Activated T-helper 17 cell treated with anti-CD3 and anti-CD28 coated beads, Interleukin-2, amount 50 U/mL, for 72 hours (primary cell): ENCODE data around the gene PITRM1. TPM values are rescaled to one million over a fixed set of nuclear protein-coding genes. Genes with fewer than 3 reads are reported as not detected.
A peak's percentile ranks its signal among the peaks of the same experiment; 100 is the strongest.

Experiments used
- ATAC-seq: fragments of 150-1000 bp; cut with Tn5 transposase; replicated peaks from 2 replicates; pipeline ENCODE4 v1.10.0; 2021; ENCODE audit warnings: mild to moderate bottlenecking, moderate library complexity
- H3K27ac Mint-ChIP-seq: one replicate; pipeline ENCODE4 v1.8.0; 2022; ENCODE audit warnings: mixed read lengths
- H3K27me3 Mint-ChIP-seq: one replicate; pipeline ENCODE4 v1.8.0; 2022; ENCODE audit warnings: mixed read lengths
- H3K36me3 Mint-ChIP-seq: one replicate; pipeline ENCODE4 v1.8.0; 2022; ENCODE audit warnings: low read depth, mild to moderate bottlenecking, mixed read lengths
- H3K4me1 Mint-ChIP-seq: one replicate; pipeline ENCODE4 v1.8.0; 2022; ENCODE audit warnings: mixed read lengths
- H3K4me3 Mint-ChIP-seq: one replicate; pipeline ENCODE4 v1.8.0; 2022; ENCODE audit warnings: mild to moderate bottlenecking, mixed read lengths
- H3K9me3 Mint-ChIP-seq: one replicate; pipeline ENCODE4 v1.8.0; 2022; ENCODE audit warnings: mixed read lengths
- total RNA-seq, 2 donors: library from RNA; stranded (reverse); gene quantifications; one replicate each; pipeline ENCODE4 v1.2.3, GENCODE V29; 2022

The PITRM1 gene
- total RNA-seq, 2 donors from 2014 or later: 160 to 169 TPM

- H3K4me3 Mint-ChIP-seq: no peak overlapping the region
- ATAC-seq: no peak
- H3K27ac Mint-ChIP-seq: no peak overlapping the region
- H3K27me3 Mint-ChIP-seq: no peaks in the 10 kb centered on the region
- H3K4me1 Mint-ChIP-seq: peaks cover 4% of the 10 kb centered on the region
- H3K9me3 Mint-ChIP-seq: no peaks in the 10 kb centered on the region
- peaks cover 89% of the 10 kb centered on the region for H3K36me3 Mint-ChIP-seq
These were observed 66.7 kb downstream of the PITRM1 start for GRCh38 chr10:3105905-3106304.

DNA sequence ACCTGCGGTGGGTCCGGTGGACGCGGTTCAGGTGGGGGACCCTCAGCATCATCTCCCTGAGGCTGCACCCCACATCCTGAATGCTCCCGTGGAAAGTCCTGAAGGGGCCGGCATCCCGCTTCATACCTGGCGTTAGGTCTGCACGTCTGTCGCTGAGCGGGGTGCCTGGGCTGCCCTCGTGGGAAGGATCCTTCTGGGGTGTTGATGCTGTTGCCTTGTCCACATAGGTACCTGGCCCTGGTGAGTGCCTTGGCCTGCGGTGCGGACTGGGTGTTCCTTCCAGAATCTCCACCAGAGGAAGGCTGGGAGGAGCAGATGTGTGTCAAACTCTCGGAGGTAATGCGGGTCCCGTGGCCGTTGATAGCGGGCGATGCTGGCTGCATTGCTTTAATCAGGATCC lies 67.4 kb downstream of the PITRM1 start:
- no peak for ATAC-seq
- Mint-ChIP-seq H3K36me3 (peaks cover 89% of the 10 kb centered on the region), H3K9me3 (no peaks in the 10 kb centered on the region), H3K4me3 (no peak overlapping the region), H3K4me1 (no peaks in the 10 kb centered on the region), H3K27me3 (no peaks in the 10 kb centered on the region), H3K27ac (no peak overlapping the region)

GRCh38 chr10:3104251-3104918 lies 68.2 kb downstream of the PITRM1 start:
- ATAC-seq: no peak
- no peak overlapping the region for H3K4me3 Mint-ChIP-seq
- no peaks in the 10 kb centered on the region for H3K9me3 Mint-ChIP-seq
- H3K27ac Mint-ChIP-seq: peak overlapping the region; percentile 66
- H3K36me3 Mint-ChIP-seq: peaks cover 91% of the 10 kb centered on the region
- H3K27me3 Mint-ChIP-seq: no peaks in the 10 kb centered on the region
- peaks cover 7% of the 10 kb centered on the region for H3K4me1 Mint-ChIP-seq

DNA sequence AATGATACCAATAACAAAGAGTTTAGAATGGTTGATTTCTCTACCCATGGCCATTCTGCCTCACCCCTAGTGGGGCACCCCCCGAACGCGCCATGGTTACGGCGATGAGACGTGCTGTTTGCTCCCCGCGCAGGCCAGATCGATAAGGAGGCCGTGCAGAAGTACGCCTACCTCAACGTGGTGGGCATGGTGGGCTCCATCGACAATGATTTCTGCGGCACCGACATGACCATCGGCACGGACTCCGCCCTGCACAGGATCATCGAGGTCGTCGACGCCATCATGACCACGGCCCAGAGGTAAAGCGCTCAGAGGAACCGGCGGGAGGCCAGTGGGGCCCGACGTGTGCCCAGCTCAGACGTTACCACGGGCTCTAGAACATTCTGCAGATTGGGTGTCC lies 68.9 kb downstream of the PITRM1 start:
- Mint-ChIP-seq H3K4me1 (peaks cover 11% of the 10 kb centered on the region), H3K4me3 (no peak overlapping the region), H3K27ac (no peak overlapping the region), H3K36me3 (peaks cover 91% of the 10 kb centered on the region), H3K27me3 (no peaks in the 10 kb centered on the region), H3K9me3 (no peaks in the 10 kb centered on the region)
- no peak for ATAC-seq

DNA sequence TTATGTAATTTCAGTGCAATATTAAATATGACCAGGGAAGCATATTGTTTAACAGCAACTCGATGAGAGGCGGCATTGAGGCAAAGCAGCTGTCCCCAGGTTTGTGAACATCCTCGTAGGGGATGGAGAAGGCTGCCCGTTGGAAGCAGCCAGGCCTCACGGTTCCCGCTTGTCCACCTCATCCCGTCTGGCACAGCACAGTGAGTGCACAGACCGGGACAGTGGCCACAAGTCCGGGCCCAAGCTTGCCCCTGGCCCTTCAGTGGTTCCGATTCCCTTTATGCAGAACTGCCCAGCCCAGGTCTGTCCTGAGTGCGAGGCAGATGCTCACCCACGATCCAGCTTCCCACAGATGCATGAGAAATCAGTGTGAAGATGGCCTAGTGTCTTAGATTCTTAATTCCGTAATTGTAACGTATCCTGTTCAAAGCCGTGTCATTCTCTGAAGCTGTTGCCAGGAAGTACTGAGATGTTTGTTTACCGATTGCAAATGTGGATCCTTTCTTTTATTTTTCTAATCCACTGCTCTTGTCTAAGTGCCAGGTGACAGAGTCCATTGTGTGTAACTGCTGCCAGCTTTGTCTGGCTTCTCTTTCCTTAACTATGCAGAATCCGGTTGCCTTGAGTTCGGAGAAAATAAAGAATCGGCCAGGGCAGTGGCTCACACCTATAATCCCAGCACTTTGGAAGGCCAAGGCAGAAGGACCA lies 69.7 kb downstream of the PITRM1 start:
- no peaks in the 10 kb centered on the region for H3K27me3 Mint-ChIP-seq
- peaks cover 91% of the 10 kb centered on the region for H3K36me3 Mint-ChIP-seq
- H3K4me3 Mint-ChIP-seq: no peak overlapping the region
- no peak overlapping the region for H3K27ac Mint-ChIP-seq
- no peak for ATAC-seq
- peaks cover 11% of the 10 kb centered on the region for H3K4me1 Mint-ChIP-seq
- no peaks in the 10 kb centered on the region for H3K9me3 Mint-ChIP-seq

GRCh38 chr10:3100856-3101640 lies 71.5 kb downstream of the PITRM1 start:
- H3K9me3 Mint-ChIP-seq: no peaks in the 10 kb centered on the region
- no peak for ATAC-seq
- peaks cover 15% of the 10 kb centered on the region for H3K4me1 Mint-ChIP-seq
- no peak overlapping the region for H3K27ac Mint-ChIP-seq
- peaks cover 91% of the 10 kb centered on the region for H3K36me3 Mint-ChIP-seq
- no peaks in the 10 kb centered on the region for H3K27me3 Mint-ChIP-seq
- H3K4me3 Mint-ChIP-seq: no peak overlapping the region

- peaks cover 93% of the 10 kb centered on the region for H3K36me3 Mint-ChIP-seq
- peak overlapping the region; percentile 57 for H3K27ac Mint-ChIP-seq
- ATAC-seq: no peak
These were observed 72.3 kb downstream of the PITRM1 start for GRCh38 chr10:3100093-3100792.

GRCh38 chr10:3099291-3100092 lies 73.1 kb downstream of the PITRM1 start:
- H3K4me3 Mint-ChIP-seq: no peak overlapping the region
- no peaks in the 10 kb centered on the region for H3K27me3 Mint-ChIP-seq
- H3K27ac Mint-ChIP-seq: peak overlapping the region; percentile 57
- peaks cover 31% of the 10 kb centered on the region for H3K4me1 Mint-ChIP-seq
- H3K9me3 Mint-ChIP-seq: no peaks in the 10 kb centered on the region
- H3K36me3 Mint-ChIP-seq: peaks cover 93% of the 10 kb centered on the region
- ATAC-seq: no peak

More at GRCh38 chr10:3100093-3100792, 72.3 kb downstream of the PITRM1 start:
- peaks cover 23% of the 10 kb centered on the region for H3K4me1 Mint-ChIP-seq
- H3K27me3 Mint-ChIP-seq: no peaks in the 10 kb centered on the region
- H3K4me3 Mint-ChIP-seq: no peak overlapping the region
- H3K9me3 Mint-ChIP-seq: no peaks in the 10 kb centered on the region

- ATAC-seq: no peak
- no peak overlapping the region for H3K4me3 Mint-ChIP-seq
These were observed 73.9 kb downstream of the PITRM1 start for GRCh38 chr10:3098689-3099088.

DNA sequence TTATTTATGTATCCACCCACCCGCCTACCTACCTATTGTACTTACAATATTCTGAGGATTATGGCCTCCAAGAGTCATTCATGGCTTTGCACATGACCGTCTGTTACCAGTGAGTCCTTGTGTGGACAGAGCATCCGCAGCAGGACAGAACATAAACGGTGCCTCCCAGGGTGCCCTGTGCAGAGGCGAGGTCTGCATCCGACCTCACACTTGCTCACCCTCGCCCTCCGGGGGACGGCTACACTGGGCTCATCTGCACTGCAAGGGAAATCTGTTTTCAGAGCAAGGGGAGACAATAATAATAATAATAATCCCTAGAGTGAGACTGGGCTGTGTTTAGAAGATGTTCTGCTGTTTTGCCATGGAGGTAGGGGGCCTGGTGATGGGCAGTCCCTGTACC lies 75.4 kb downstream of the PITRM1 start:
- no peak for ATAC-seq
- Mint-ChIP-seq H3K4me1 (peaks cover 49% of the 10 kb centered on the region), H3K9me3 (no peaks in the 10 kb centered on the region), H3K36me3 (peaks cover 93% of the 10 kb centered on the region), H3K27ac (peak overlapping the region; percentile 57), H3K4me3 (no peak overlapping the region), H3K27me3 (no peaks in the 10 kb centered on the region)

More at GRCh38 chr10:3098689-3099088, 73.9 kb downstream of the PITRM1 start:
- Mint-ChIP-seq H3K27me3 (no peaks in the 10 kb centered on the region), H3K36me3 (peaks cover 93% of the 10 kb centered on the region), H3K4me1 (peaks cover 39% of the 10 kb centered on the region), H3K9me3 (no peaks in the 10 kb centered on the region), H3K27ac (peak overlapping the region; percentile 57)

DNA sequence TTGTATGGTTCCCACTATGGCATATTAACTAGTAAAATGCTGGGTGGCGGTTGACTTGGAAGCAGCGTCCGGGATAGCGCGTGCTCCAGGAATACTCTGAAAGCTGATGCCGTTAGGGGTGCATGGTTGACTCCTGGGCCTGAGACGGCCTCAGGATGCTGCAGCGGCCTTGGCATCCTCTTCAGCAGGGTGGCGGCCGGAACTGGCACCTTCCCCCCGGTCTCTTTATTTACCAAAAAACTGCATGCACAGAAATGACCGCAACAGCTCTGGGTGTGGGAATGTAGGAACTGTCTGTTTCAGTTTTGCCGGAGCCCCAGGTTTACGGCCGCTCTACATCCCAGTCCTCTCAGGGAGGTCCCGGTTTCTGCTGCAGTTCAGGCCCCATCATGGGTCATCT lies 76.4 kb downstream of the PITRM1 start:
- Mint-ChIP-seq H3K9me3 (no peaks in the 10 kb centered on the region), H3K27ac (peak overlapping the region; percentile 95), H3K4me3 (peak overlapping the region; percentile 75), H3K4me1 (peaks cover 57% of the 10 kb centered on the region), H3K36me3 (peaks cover 93% of the 10 kb centered on the region), H3K27me3 (no peaks in the 10 kb centered on the region)
- ATAC-seq: no peak

GRCh38 chr10:3095373-3096139 lies 77.0 kb downstream of the PITRM1 start:
- Mint-ChIP-seq H3K4me1 (peaks cover 62% of the 10 kb centered on the region), H3K27ac (peak overlapping the region; percentile 95), H3K27me3 (no peaks in the 10 kb centered on the region), H3K4me3 (peak overlapping the region; percentile 75), H3K36me3 (peaks cover 93% of the 10 kb centered on the region), H3K9me3 (no peaks in the 10 kb centered on the region)
- peak; percentile 81 for ATAC-seq

GRCh38 chr10:3094609-3095036 lies 78.0 kb downstream of the PITRM1 start:
- Mint-ChIP-seq H3K27me3 (no peaks in the 10 kb centered on the region), H3K36me3 (peaks cover 93% of the 10 kb centered on the region)

More at GRCh38 chr10:3094609-3095036, 78.0 kb downstream of the PITRM1 start:
- Mint-ChIP-seq H3K4me1 (peaks cover 66% of the 10 kb centered on the region), H3K4me3 (peak overlapping the region; percentile 75), H3K27ac (peak overlapping the region; percentile 95), H3K9me3 (no peaks in the 10 kb centered on the region)
- no peak for ATAC-seq
